Stimulated activated CD4-positive, alpha-beta T cell treated with anti-CD3 and anti-CD28 coated beads, Interleukin-12 subunit alpha, Interleukin-12 subunit beta, amount 100 ng/mL, for 24 hours (primary cell): ENCODE measurements around the gene ARL9.

Experiments used
- DNase-seq, 2 experiments: peaks; one replicate each; pipeline ENCODE4 v3.0.0-alpha.2; 2020; ENCODE audit warnings: low read depth in 2 of 2

The ARL9 gene

GRCh38 chr4:56531149-56531770, 25.7 kb downstream of the ARL9 start:
- no peak for DNase-seq

GRCh38 chr4:56531823-56532222, 26.2 kb downstream of the ARL9 start:
- DNase-seq: no peak

- no peak for DNase-seq
Measured at GRCh38 chr4:56532239-56532638, 26.6 kb downstream of the ARL9 start.

- DNase-seq: no peak
Measured at GRCh38 chr4:56535915-56536314, 30.3 kb downstream of the ARL9 start.

- DNase-seq: no peak
Measured at GRCh38 chr4:56537147-56537546, 31.6 kb downstream of the ARL9 start.

GRCh38 chr4:56540826-56541225, 35.2 kb downstream of the ARL9 start:
- DNase-seq: no peak

- DNase-seq: peak; percentile 70 to 84
Measured at GRCh38 chr4:56544573-56545131, 39.1 kb downstream of the ARL9 start.

GRCh38 chr4:56550642-56551041, 45.1 kb downstream of the ARL9 start:
- no peak for DNase-seq

GRCh38 chr4:56551516-56551915, 45.9 kb downstream of the ARL9 start:
- no peak for DNase-seq

- DNase-seq: no peak
Measured at GRCh38 chr4:56552273-56552672, 46.7 kb downstream of the ARL9 start.

- no peak for DNase-seq
Measured at GRCh38 chr4:56570041-56570440, 64.5 kb downstream of the ARL9 start.
